MM.1S (cell line): ENCODE measurements around the gene FUZ.

Source experiments
- DNase-seq: peaks from one replicate; pipeline ENCODE4 v3.0.0-alpha.2; 2015
- H2AFZ ChIP-seq: fragments of 300-600 bp; sonication (generic); 2 replicates; pipeline ENCODE4 v1.6.0; 2016; ENCODE audit warnings: antibody characterized with exemption, low read length
- H3F3A ChIP-seq: fragments of 300-600 bp; sonication (generic); 2 replicates; pipeline ENCODE4 v1.6.1; 2016; ENCODE audit warnings: mild to moderate bottlenecking, antibody characterized with exemption, low read length, moderate library complexity, mixed read lengths; ENCODE audit not compliant: insufficient read depth
- H3K27ac ChIP-seq: fragments of 300-600 bp; sonication (generic); 2 replicates; pipeline ENCODE4 v1.5.1; 2016; ENCODE audit warnings: mild to moderate bottlenecking, low read length
- H3K27me3 ChIP-seq: fragments of 300-600 bp; sonication (generic); replicated peaks from 2 replicates; pipeline ENCODE4 v1.6.0; 2016; ENCODE audit warnings: low read length; ENCODE audit not compliant: insufficient read depth
- H3K36me3 ChIP-seq: fragments of 300-600 bp; sonication (generic); replicated peaks from 2 replicates; pipeline ENCODE4 v1.6.1; 2016; ENCODE audit warnings: mild to moderate bottlenecking, low read length, mixed read lengths; ENCODE audit not compliant: insufficient read depth
- H3K4me1 ChIP-seq: fragments of 300-600 bp; sonication (generic); 2 replicates; pipeline ENCODE4 v1.6.1; 2016; ENCODE audit warnings: low read length, mixed read lengths
- H3K4me2 ChIP-seq: fragments of 300-600 bp; sonication (generic); 2 replicates; pipeline ENCODE4 v1.6.0; 2016; ENCODE audit warnings: low read depth, low read length
- H3K4me3 ChIP-seq: fragments of 300-600 bp; sonication (generic); 2 replicates; pipeline ENCODE4 v1.5.1; 2016; ENCODE audit warnings: low read length, mixed read lengths
- H3K79me2 ChIP-seq: fragments of 300-600 bp; sonication (generic); 2 replicates; pipeline ENCODE4 v1.6.1; 2016; ENCODE audit warnings: mixed run types, low read length, mixed read lengths
- H3K9ac ChIP-seq: fragments of 300-600 bp; sonication (generic); 2 replicates; pipeline ENCODE4 v1.6.1; 2016; ENCODE audit warnings: low read length, mixed read lengths
- H3K9me2 ChIP-seq: fragments of 300-600 bp; sonication (generic); replicated peaks from 2 replicates; pipeline ENCODE4 v1.6.1; 2016; ENCODE audit warnings: mild to moderate bottlenecking, low read length, mixed read lengths; ENCODE audit not compliant: insufficient read depth
- H3K9me3 ChIP-seq: fragments of 300-600 bp; sonication (generic); replicated peaks from 2 replicates; pipeline ENCODE4 v1.6.1; 2016; ENCODE audit warnings: mild to moderate bottlenecking, low read length, mixed read lengths; ENCODE audit not compliant: insufficient read depth
- H4K20me1 ChIP-seq: fragments of 300-600 bp; sonication (generic); 2 replicates; pipeline ENCODE4 v1.6.1; 2016; ENCODE audit warnings: mild to moderate bottlenecking, low read length, moderate library complexity, mixed read lengths; ENCODE audit not compliant: insufficient read depth
- CTCF ChIP-seq: fragments of 300-600 bp; sonication (generic); IDR thresholded peaks from 2 replicates; pipeline ENCODE4 v1.5.1; 2016; ENCODE audit warnings: antibody characterized with exemption, low read length, mixed read lengths
- EZH2 ChIP-seq: fragments of 300-600 bp; sonication (generic); optimal IDR thresholded peaks from 2 replicates; pipeline ENCODE3; 2017; ENCODE audit warnings: low read depth, mild to moderate bottlenecking, antibody characterized with exemption, low read length, mixed read lengths
- EZH2phosphoT487 ChIP-seq: fragments of 300-600 bp; sonication (generic); IDR thresholded peaks from 2 replicates; pipeline ENCODE4 v1.6.1; 2018; ENCODE audit warnings: antibody characterized with exemption, low read length

The FUZ gene

GRCh38 chr19:49801966-49802661 is 11.0 kb downstream of the FUZ start:
- Histone ChIP-seq H3K9me2 (no peaks in the 10 kb centered on the region), H3K4me3 (no peak overlapping the region), H3K9me3 (no peaks in the 10 kb centered on the region), H3F3A (no peaks in the 10 kb centered on the region), H3K9ac (no peak overlapping the region), H2AFZ (no peak overlapping the region), H3K27ac (no peak overlapping the region), H4K20me1 (no peaks in the 10 kb centered on the region), H3K4me1 (no peaks in the 10 kb centered on the region), H3K36me3 (no peaks in the 10 kb centered on the region), H3K4me2 (no peak overlapping the region), H3K79me2 (no peaks in the 10 kb centered on the region), H3K27me3 (no peaks in the 10 kb centered on the region)
- TF ChIP-seq CTCF (no peak), EZH2 (no peak), EZH2phosphoT487 (no peak)
- no peak for DNase-seq

- no peaks in the 10 kb centered on the region for H4K20me1 ChIP-seq
- no peak overlapping the region for H3K4me3 ChIP-seq
- H3K9me2 ChIP-seq: no peaks in the 10 kb centered on the region
- no peak overlapping the region for H3K27ac ChIP-seq
- DNase-seq: no peak
- H3K79me2 ChIP-seq: no peaks in the 10 kb centered on the region
- no peak overlapping the region for H2AFZ ChIP-seq
- H3K4me1 ChIP-seq: no peaks in the 10 kb centered on the region
- no peaks in the 10 kb centered on the region for H3K9me3 ChIP-seq
- no peaks in the 10 kb centered on the region for H3K27me3 ChIP-seq
- no peak overlapping the region for H3K9ac ChIP-seq
- TF ChIP-seq EZH2phosphoT487 (no peak), EZH2 (no peak), CTCF (no peak)
- no peaks in the 10 kb centered on the region for H3F3A ChIP-seq
- no peak overlapping the region for H3K4me2 ChIP-seq
- H3K36me3 ChIP-seq: no peaks in the 10 kb centered on the region
Measured at GRCh38 chr19:49801401-49801888, 11.6 kb downstream of the FUZ start.

- H3K9me2 ChIP-seq: no peaks in the 10 kb centered on the region
- H3K4me1 ChIP-seq: no peaks in the 10 kb centered on the region
- H3K9ac ChIP-seq: no peak overlapping the region
- H3F3A ChIP-seq: no peaks in the 10 kb centered on the region
- no peaks in the 10 kb centered on the region for H3K79me2 ChIP-seq
- H2AFZ ChIP-seq: no peak overlapping the region
- no peak overlapping the region for H3K27ac ChIP-seq
- H4K20me1 ChIP-seq: no peaks in the 10 kb centered on the region
- no peak for DNase-seq
- H3K4me2 ChIP-seq: no peak overlapping the region
- no peaks in the 10 kb centered on the region for H3K36me3 ChIP-seq
- no peaks in the 10 kb centered on the region for H3K9me3 ChIP-seq
- no peaks in the 10 kb centered on the region for H3K27me3 ChIP-seq
- H3K4me3 ChIP-seq: no peak overlapping the region
- TF ChIP-seq EZH2phosphoT487: no peak
- TF ChIP-seq CTCF: no peak
- no peak for TF ChIP-seq EZH2
Measured at GRCh38 chr19:49800771-49801170, 12.3 kb downstream of the FUZ start.
